ENCODE measurements around the gene LASP1. TPM values are rescaled to one million over a fixed set of nuclear protein-coding genes. Genes with fewer than 3 reads are reported as not detected.

LASP1 gene
- total and polyA plus RNA-seq, 2 donors (not counting 3 experiments of a cell fraction or from before 2014, with no cell fraction given): 214 to 242 TPM

DNA sequence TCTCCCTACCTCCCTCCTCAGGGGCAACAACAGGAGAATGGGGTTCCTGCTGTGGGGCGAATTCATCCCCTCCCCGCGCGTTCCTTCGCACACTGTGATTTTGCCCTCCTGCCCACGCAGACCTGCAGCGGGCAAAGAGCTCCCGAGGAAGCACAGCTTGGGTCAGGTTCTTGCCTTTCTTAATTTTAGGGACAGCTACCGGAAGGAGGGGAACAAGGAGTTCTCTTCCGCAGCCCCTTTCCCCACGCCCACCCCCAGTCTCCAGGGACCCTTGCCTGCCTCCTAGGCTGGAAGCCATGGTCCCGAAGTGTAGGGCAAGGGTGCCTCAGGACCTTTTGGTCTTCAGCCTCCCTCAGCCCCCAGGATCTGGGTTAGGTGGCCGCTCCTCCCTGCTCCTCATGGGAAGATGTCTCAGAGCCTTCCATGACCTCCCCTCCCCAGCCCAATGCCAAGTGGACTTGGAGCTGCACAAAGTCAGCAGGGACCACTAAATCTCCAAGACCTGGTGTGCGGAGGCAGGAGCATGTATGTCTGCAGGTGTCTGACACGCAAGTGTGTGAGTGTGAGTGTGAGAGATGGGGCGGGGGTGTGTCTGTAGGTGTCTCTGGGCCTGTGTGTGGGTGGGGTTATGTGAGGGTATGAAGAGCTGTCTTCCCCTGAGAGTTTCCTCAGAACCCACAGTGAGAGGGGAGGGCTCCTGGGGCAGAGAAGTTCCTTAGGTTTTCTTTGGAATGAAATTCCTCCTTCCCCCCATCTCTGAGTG, 49.6 kb downstream of the LASP1 start:
- H4K20me1 ChIP-seq (replicated peaks; ENCODE audit: control insufficient read depth, extremely low read depth, insufficient read depth, low read length): no peaks in the 10 kb centered on the region
- no peak overlapping the region for H3K9ac ChIP-seq (replicated peaks; ENCODE audit: extremely low read depth, insufficient read depth, low read length)
- peaks cover 14 to 47% of the 10 kb centered on the region in 2 experiments for H3K36me3 ChIP-seq (ENCODE audit: control insufficient read depth in 2 of 2, extremely low read depth in 1 of 2, insufficient read depth in 2 of 2, low read length in 2 of 2)
- no peak overlapping the region for H3K27ac ChIP-seq (ENCODE audit: insufficient read depth, low read depth, low read length)
- H3K79me2 ChIP-seq (ENCODE audit: control insufficient read depth, insufficient read depth, low read length): no peaks in the 10 kb centered on the region
- H3K4me1 ChIP-seq (ENCODE audit: control insufficient read depth, extremely low read depth, insufficient read depth, low read length): no peaks in the 10 kb centered on the region
- no TSS peak for BruUV-seq (replicated peaks)
- CTCF ChIA-PET: interaction anchor here (1.3 kb wide), 1 partner anchor 22 kb away, joined by 3 read pairs; no protein-coding TSS in a partner anchor
- POLR2A ChIA-PET: no interaction called here
- TF ChIP-seq MYC (IDR thresholded peaks at IDR 0.05; ENCODE audit: low read depth, low read length): no peak
- no peak for TF ChIP-seq JUN (IDR thresholded peaks at IDR 0.05; ENCODE audit: borderline replicate concordance, insufficient read depth, insufficient read length, low read depth)
- TF ChIP-seq MAX (IDR thresholded peaks at IDR 0.05; ENCODE audit: insufficient read depth, insufficient read length): no peak
- TF ChIP-seq, protein P1, sequence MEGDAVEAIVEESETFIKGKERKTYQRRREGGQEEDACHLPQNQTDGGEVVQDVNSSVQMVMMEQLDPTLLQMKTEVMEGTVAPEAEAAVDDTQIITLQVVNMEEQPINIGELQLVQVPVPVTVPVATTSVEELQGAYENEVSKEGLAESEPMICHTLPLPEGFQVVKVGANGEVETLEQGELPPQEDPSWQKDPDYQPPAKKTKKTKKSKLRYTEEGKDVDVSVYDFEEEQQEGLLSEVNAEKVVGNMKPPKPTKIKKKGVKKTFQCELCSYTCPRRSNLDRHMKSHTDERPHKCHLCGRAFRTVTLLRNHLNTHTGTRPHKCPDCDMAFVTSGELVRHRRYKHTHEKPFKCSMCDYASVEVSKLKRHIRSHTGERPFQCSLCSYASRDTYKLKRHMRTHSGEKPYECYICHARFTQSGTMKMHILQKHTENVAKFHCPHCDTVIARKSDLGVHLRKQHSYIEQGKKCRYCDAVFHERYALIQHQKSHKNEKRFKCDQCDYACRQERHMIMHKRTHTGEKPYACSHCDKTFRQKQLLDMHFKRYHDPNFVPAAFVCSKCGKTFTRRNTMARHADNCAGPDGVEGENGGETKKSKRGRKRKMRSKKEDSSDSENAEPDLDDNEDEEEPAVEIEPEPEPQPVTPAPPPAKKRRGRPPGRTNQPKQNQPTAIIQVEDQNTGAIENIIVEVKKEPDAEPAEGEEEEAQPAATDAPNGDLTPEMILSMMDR (IDR thresholded peaks at IDR 0.05; ENCODE audit: extremely low read depth in 1 of 2, insufficient read depth in 1 of 2, low read depth in 1 of 2, low read length in 2 of 2): no peak
- no peak for TF ChIP-seq POLR2A (IDR thresholded peaks at IDR 0.05; ENCODE audit: low read depth, low read length)
- no peak for TF ChIP-seq EZH2 (IDR thresholded peaks at IDR 0.05; ENCODE audit: borderline replicate concordance, low read depth, low read length, severe bottlenecking)
- no peak for TF ChIP-seq POLR2AphosphoS5 (IDR thresholded peaks at IDR 0.05; ENCODE audit: insufficient read depth, low read depth, low read length)
- TF ChIP-seq FOS (IDR thresholded peaks at IDR 0.05; ENCODE audit: borderline replicate concordance, insufficient read depth, low read length): no peak
- no peak for TF ChIP-seq GATA2 (IDR thresholded peaks at IDR 0.05; ENCODE audit: insufficient read depth, insufficient read length, low read depth, low read length)
- no peak overlapping the region for H3K4me3 ChIP-seq (replicated peaks in 1 of 3; ENCODE audit: insufficient read depth in 1 of 3, low read depth in 1 of 3, low read length in 3 of 3)
- no peaks in the 10 kb centered on the region for H3K9me1 ChIP-seq (replicated peaks; ENCODE audit: control insufficient read depth, extremely low read depth, insufficient read depth, low read length)
- dilution Hi-C loops (cut with MboI; ENCODE audit: extremely low pct_ligation_motif_present, low sequenced_read_pairs): no loop called here
- DNase-seq (ENCODE audit: low read depth, low spot score) (no peak), FAIRE-seq (no peak)
- no peaks in the 10 kb centered on the region for H3K9me3 ChIP-seq (replicated peaks; ENCODE audit: control insufficient read depth, insufficient read depth, low read length)
- H3K4me2 ChIP-seq (ENCODE audit: insufficient read depth, low read length): no peak overlapping the region
- no peaks in the 10 kb centered on the region for H3K27me3 ChIP-seq (ENCODE audit: control insufficient read depth in 2 of 2, insufficient read depth in 2 of 2, low read length in 2 of 2)
- H2AFZ ChIP-seq (ENCODE audit: low read depth, low read length): no peak overlapping the region
- intact Hi-C loops (cut with micrococcal nuclease): no loop called here
